DND-41 (cell line): ENCODE results near the gene SS18.

Experiments
- ATAC-seq: fragments of 200-7000 bp; cut with Tn5 transposase; 3 replicates; pipeline ENCODE4 v1.9.1; 2021; ENCODE audit warnings: low read depth; ENCODE audit not compliant: insufficient read depth
- DNase-seq: peaks from one replicate; pipeline ENCODE4 v3.0.0-alpha.2; 2020
- H2AFZ ChIP-seq: 2 replicates; pipeline ENCODE4 v1.6.0; 2012; ENCODE audit warnings: low read depth, low read length
- H3K27ac ChIP-seq: 2 replicates; pipeline ENCODE4 v1.5.1; 2012; ENCODE audit warnings: low read length, inconsistent platforms
- H3K27me3 ChIP-seq: fragments of 200-600 bp; sonication (generic); 2 replicates; pipeline ENCODE4 v1.6.0; 2012; ENCODE audit warnings: low read length, mild to moderate bottlenecking, inconsistent platforms; ENCODE audit not compliant: insufficient read depth, poor library complexity
- H3K36me3 ChIP-seq: 2 replicates; pipeline ENCODE4 v1.5.1; 2012; ENCODE audit warnings: low read length, inconsistent platforms; ENCODE audit not compliant: insufficient read depth
- H3K4me1 ChIP-seq: 2 replicates; pipeline ENCODE4 v1.5.1; 2012; ENCODE audit warnings: mild to moderate bottlenecking, low read length; ENCODE audit not compliant: insufficient read depth
- H3K4me2 ChIP-seq: 2 replicates; pipeline ENCODE4 v1.6.0; 2012; ENCODE audit warnings: mild to moderate bottlenecking, moderate library complexity, low read length, inconsistent platforms; ENCODE audit not compliant: insufficient read depth
- H3K4me3 ChIP-seq, 2 experiments: fragments of 200-600 bp in 1 of 2; shearing (Covaris generic) in 1 of 2; 2 replicates each; pipeline ENCODE4 v1.5.1; 2012 to 2016; ENCODE audit warnings: inconsistent platforms in 2 of 2, low read length in 2 of 2, mild to moderate bottlenecking in 2 of 2, low read depth in 1 of 2, moderate library complexity in 1 of 2
- H3K79me2 ChIP-seq: 2 replicates; pipeline ENCODE4 v1.6.0; 2012; ENCODE audit warnings: low read length, inconsistent platforms; ENCODE audit not compliant: insufficient read depth
- H3K9ac ChIP-seq: 2 replicates; pipeline ENCODE4 v1.6.0; 2012; ENCODE audit warnings: low read depth, mild to moderate bottlenecking, inconsistent platforms, low read length, moderate library complexity
- H3K9me3 ChIP-seq: 2 replicates; pipeline ENCODE4 v1.5.1; 2012; ENCODE audit warnings: low read length, moderate library complexity, mild to moderate bottlenecking, inconsistent platforms; ENCODE audit not compliant: insufficient read depth, severe bottlenecking
- H4K20me1 ChIP-seq: 2 replicates; pipeline ENCODE4 v1.6.0; 2012; ENCODE audit warnings: low read length; ENCODE audit not compliant: insufficient read depth
- CTCF ChIP-seq: IDR thresholded peaks from 2 replicates; pipeline ENCODE4 v1.5.1; 2012; ENCODE audit warnings: borderline replicate concordance, low read length, moderate library complexity, mild to moderate bottlenecking; ENCODE audit not compliant: poor library complexity, severe bottlenecking; ENCODE audit errors: extremely low read depth
- EZH2 ChIP-seq: IDR thresholded peaks from 3 replicates; pipeline ENCODE4 v1.6.1; 2012; ENCODE audit warnings: borderline replicate concordance, low read depth, mild to moderate bottlenecking, moderate library complexity, low read length, inconsistent platforms; ENCODE audit not compliant: severe bottlenecking

Gene SS18

GRCh38 chr18:26091047-26091630 lies 726 bp upstream of the SS18 start:
- Histone ChIP-seq H3K79me2 (peaks cover 41% of the 10 kb centered on the region), H3K4me3 (peak overlapping the region; percentile 58 to 78; a peak in 3 of 4 replicates), H3K4me1 (peaks cover 33% of the 10 kb centered on the region), H3K9ac (peak overlapping the region; percentile 79), H3K36me3 (peaks cover 15% of the 10 kb centered on the region), H3K27me3 (no peaks in the 10 kb centered on the region), H3K27ac (peak overlapping the region; percentile 83), H3K4me2 (peak overlapping the region; percentile 66), H4K20me1 (peaks cover 16% of the 10 kb centered on the region; the same call in 1 of the 2 replicates), H2AFZ (peak overlapping the region; percentile 95), H3K9me3 (no peaks in the 10 kb centered on the region)
- TF ChIP-seq CTCF: no peak
- TF ChIP-seq EZH2: no peak
- no peak for ATAC-seq
- DNase-seq: no peak

- Histone ChIP-seq H2AFZ (peak overlapping the region; percentile 95), H3K9ac (peak overlapping the region; percentile 79), H3K4me3 (peak overlapping the region; percentile 58 to 78), H4K20me1 (peaks cover 19% of the 10 kb centered on the region; the same call in 1 of the 2 replicates), H3K36me3 (peaks cover 31% of the 10 kb centered on the region), H3K4me1 (peaks cover 33% of the 10 kb centered on the region), H3K27ac (peak overlapping the region; percentile 83), H3K4me2 (peak overlapping the region; percentile 66), H3K79me2 (peaks cover 57% of the 10 kb centered on the region), H3K9me3 (no peaks in the 10 kb centered on the region), H3K27me3 (no peaks in the 10 kb centered on the region)
- DNase-seq: peak; percentile 30
- ATAC-seq: peak; percentile 13; the same call in 1 of the 3 replicates
- TF ChIP-seq EZH2: no peak
- TF ChIP-seq CTCF: no peak
These were observed 902 bp downstream of the SS18 start for GRCh38 chr18:26089293-26090129.

GRCh38 chr18:26088487-26088886 lies 1.9 kb downstream of the SS18 start:
- Histone ChIP-seq H3K27ac (peak overlapping the region; percentile 83; the same call in 1 of the 2 replicates), H3K4me2 (peak overlapping the region; percentile 66), H3K4me1 (peaks cover 33% of the 10 kb centered on the region), H3K4me3 (peak overlapping the region; percentile 58 to 78; a peak in 3 of 4 replicates), H4K20me1 (peaks cover 22% of the 10 kb centered on the region; the same call in 1 of the 2 replicates), H2AFZ (no peak overlapping the region), H3K36me3 (peaks cover 41% of the 10 kb centered on the region), H3K27me3 (no peaks in the 10 kb centered on the region), H3K9ac (peak overlapping the region; percentile 79), H3K79me2 (peaks cover 66% of the 10 kb centered on the region), H3K9me3 (no peaks in the 10 kb centered on the region)
- TF ChIP-seq EZH2: no peak
- no peak for TF ChIP-seq CTCF
- DNase-seq (no peak), ATAC-seq (no peak)
